HL-60 (cell line): ENCODE measurements around the gene IQGAP3.
"Not testable (repeated sequence)": the region's sequence is repeated elsewhere in the genome, so short reads cannot be mapped to it uniquely, and the experiment has no call there.

ENCODE experiments used
- DNase-seq, 2 experiments: peaks; one replicate each; pipeline ENCODE4 v3.0.0-alpha.2; 2010 to 2020; ENCODE audit warnings: low read depth in 1 of 2, low spot score in 1 of 2
- H3K27ac ChIP-seq: fragments of 250-450 bp; sonication (Bioruptor Pico); replicated peaks from 2 replicates; pipeline ENCODE4 v1.5.1; 2020; ENCODE audit warnings: mild to moderate bottlenecking, moderate library complexity
- H3K27me3 ChIP-seq: fragments of 250-450 bp; sonication (Bioruptor Pico); 2 replicates; pipeline ENCODE4 v1.5.1; 2021; ENCODE audit warnings: mild to moderate bottlenecking, moderate library complexity; ENCODE audit not compliant: insufficient read depth, poor library complexity, severe bottlenecking
- H3K4me3 ChIP-seq: replicated peaks from 2 replicates; pipeline ENCODE4 v1.5.1; 2011; ENCODE audit warnings: mild to moderate bottlenecking, control low read depth, low read length; ENCODE audit not compliant: insufficient read depth
- CTCF ChIP-seq: IDR thresholded peaks from one replicate; pipeline ENCODE4 v1.5.1; 2011; ENCODE audit warnings: low read length, control low read depth, inconsistent platforms; ENCODE audit not compliant: insufficient read depth
- GABPA ChIP-seq: IDR thresholded peaks from 2 replicates; pipeline ENCODE4 v1.6.1; 2012; ENCODE audit warnings: low read depth
- POLR2AphosphoS5 ChIP-seq: IDR thresholded peaks from 2 replicates; pipeline ENCODE4 v1.6.1; 2012; ENCODE audit warnings: low read depth
- REST ChIP-seq: IDR thresholded peaks from 2 replicates; pipeline ENCODE4 v1.6.1; 2012; ENCODE audit warnings: low read depth; ENCODE audit not compliant: insufficient replicate concordance
- SPI1 ChIP-seq: IDR thresholded peaks from 2 replicates; pipeline ENCODE4 v1.6.1; 2012; ENCODE audit warnings: low read depth, mild to moderate bottlenecking, borderline replicate concordance

The IQGAP3 gene

GRCh38 chr1:156590326-156591180, 18.2 kb upstream of the IQGAP3 start:
- no peak for TF ChIP-seq GABPA
- TF ChIP-seq SPI1: no peak
- no peak for TF ChIP-seq REST
- TF ChIP-seq CTCF: no peak
- TF ChIP-seq POLR2AphosphoS5: no peak
- no peak overlapping the region for H3K4me3 ChIP-seq
- no peak for DNase-seq
- H3K27me3 ChIP-seq: no peaks in the 10 kb centered on the region
- peak overlapping the region; percentile 76 for H3K27ac ChIP-seq

DNA sequence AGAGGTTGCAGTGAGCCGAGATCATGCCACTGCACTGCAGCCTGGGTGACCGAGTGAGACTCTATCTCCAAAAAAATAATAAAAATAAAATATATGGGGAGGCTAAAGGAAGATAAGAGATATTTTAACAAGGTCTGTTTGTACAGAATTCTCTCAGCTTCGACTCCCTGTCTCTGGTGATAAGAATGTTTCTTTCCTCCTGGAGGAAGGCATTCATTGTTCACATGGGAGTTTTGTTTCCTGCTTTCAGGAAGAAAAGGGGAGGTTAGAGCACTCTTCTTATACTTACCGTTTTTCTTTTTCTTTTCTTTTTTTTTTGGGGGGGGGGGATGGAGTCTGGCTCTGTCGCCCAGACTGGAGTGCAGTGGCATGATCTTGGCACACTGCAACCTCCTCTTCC, 17.2 kb upstream of the IQGAP3 start:
- Histone ChIP-seq H3K27ac (no peak overlapping the region), H3K27me3 (no peaks in the 10 kb centered on the region), H3K4me3 (no peak overlapping the region)
- no peak for DNase-seq
- TF ChIP-seq POLR2AphosphoS5 (no peak), SPI1 (no peak), GABPA (no peak), REST (no peak), CTCF (no peak)

GRCh38 chr1:156587927-156588326, 15.6 kb upstream of the IQGAP3 start:
- H3K4me3 ChIP-seq, H3K27ac ChIP-seq, DNase-seq, H3K27me3 ChIP-seq: not testable (repeated sequence)

GRCh38 chr1:156586892-156587477, 14.6 kb upstream of the IQGAP3 start:
- TF ChIP-seq GABPA (no peak), SPI1 (no peak), CTCF (no peak), POLR2AphosphoS5 (no peak), REST (no peak)
- Histone ChIP-seq H3K27me3 (no peaks in the 10 kb centered on the region), H3K27ac (no peak overlapping the region), H3K4me3 (no peak overlapping the region)
- DNase-seq: no peak
